Neural progenitor cell (in vitro differentiated cells): ENCODE results near the gene CDK8. TPM values are rescaled to one million over a fixed set of nuclear protein-coding genes. Genes with fewer than 3 reads are reported as not detected.

Source experiments
- DNase-seq: peaks from one replicate; pipeline ENCODE4 v3.0.0-alpha.2; 2016; ENCODE audit warnings: low spot score
- H2AFZ ChIP-seq: fragments of 200-600 bp; sonication (generic); replicated peaks from 2 replicates; pipeline ENCODE4 v1.6.1; 2016; ENCODE audit warnings: antibody characterized with exemption
- H3F3A ChIP-seq: fragments of 200-600 bp; sonication (generic); 2 replicates; pipeline ENCODE4 v1.6.1; 2016; ENCODE audit warnings: antibody characterized with exemption, low read depth
- H3K27ac ChIP-seq: fragments of 200-600 bp; sonication (generic); 2 replicates; pipeline ENCODE4 v1.5.1; 2016; ENCODE audit warnings: mild to moderate bottlenecking
- H3K27me3 ChIP-seq: fragments of 200-600 bp; sonication (generic); 2 replicates; pipeline ENCODE4 v1.6.1; 2016; ENCODE audit warnings: mild to moderate bottlenecking, moderate library complexity
- H3K36me3 ChIP-seq: fragments of 200-600 bp; sonication (generic); 2 replicates; pipeline ENCODE4 v1.5.1; 2016
- H3K4me1 ChIP-seq: fragments of 200-600 bp; sonication (generic); 2 replicates; pipeline ENCODE4 v1.6.1; 2016; ENCODE audit warnings: mixed run types
- H3K4me2 ChIP-seq: fragments of 200-600 bp; sonication (generic); 2 replicates; pipeline ENCODE4 v1.6.1; 2016
- H3K4me3 ChIP-seq: fragments of 200-600 bp; sonication (generic); 2 replicates; pipeline ENCODE4 v1.5.1; 2016
- H3K79me2 ChIP-seq: fragments of 200-600 bp; sonication (generic); 2 replicates; pipeline ENCODE4 v1.6.1; 2016; ENCODE audit warnings: low read depth
- H3K9ac ChIP-seq: fragments of 200-600 bp; sonication (generic); 2 replicates; pipeline ENCODE4 v1.6.1; 2016
- H3K9me3 ChIP-seq: fragments of 200-600 bp; sonication (generic); 2 replicates; pipeline ENCODE4 v1.5.1; 2016; ENCODE audit warnings: low read depth
- H4K20me1 ChIP-seq: fragments of 200-600 bp; sonication (generic); 2 replicates; pipeline ENCODE4 v1.6.1; 2016; ENCODE audit warnings: low read depth
- H3K27ac Mint-ChIP-seq: 3 replicates; pipeline ENCODE4 v1.8.0; 2021; ENCODE audit warnings: mixed read lengths
- H3K27me3 Mint-ChIP-seq: 2 replicates; pipeline ENCODE4 v1.8.0; 2022; ENCODE audit warnings: low read depth, mild to moderate bottlenecking, inconsistent platforms, moderate library complexity, mixed read lengths; ENCODE audit not compliant: insufficient read depth
- H3K36me3 Mint-ChIP-seq: 3 replicates; pipeline ENCODE4 v1.8.0; 2021; ENCODE audit warnings: mixed read lengths
- H3K4me1 Mint-ChIP-seq: 3 replicates; pipeline ENCODE4 v1.8.0; 2021; ENCODE audit warnings: mixed read lengths
- H3K4me3 Mint-ChIP-seq: 3 replicates; pipeline ENCODE4 v1.8.0; 2021; ENCODE audit warnings: mild to moderate bottlenecking, moderate library complexity, mixed read lengths
- H3K9me3 Mint-ChIP-seq: 3 replicates; pipeline ENCODE4 v1.8.0; 2020; ENCODE audit warnings: mixed read lengths
- EZH2 ChIP-seq: fragments of 200-600 bp; sonication (generic); IDR thresholded peaks from 2 replicates; pipeline ENCODE4 v1.6.1; 2017; ENCODE audit warnings: antibody characterized with exemption, mild to moderate bottlenecking, moderate library complexity
- EZH2phosphoT487 ChIP-seq: fragments of 200-600 bp; sonication (generic); IDR thresholded peaks from 2 replicates; pipeline ENCODE4 v1.6.1; 2017; ENCODE audit warnings: antibody characterized with exemption
- total RNA-seq: library from RNA; depleted of rRNA; stranded (reverse); fragments of >200 nt; gene quantifications from 2 replicates; pipeline ENCODE4 v1.2.3, GENCODE V29; 2015; ENCODE audit warnings: low replicate concordance
- TF ChIP-seq, protein P1 (sequence below): fragments of 200-600 bp; sonication (generic); IDR thresholded peaks from 2 replicates; pipeline ENCODE4 v1.5.1; 2017; ENCODE audit warnings: antibody characterized with exemption, mild to moderate bottlenecking

Gene CDK8
- total RNA-seq, 1 donor from 2014 or later, result 69.3 TPM

- H3K9me3 ChIP-seq, result no peaks in the 10 kb centered on the region
- H2AFZ ChIP-seq, result peak overlapping the region; percentile 94
- H3K27ac ChIP-seq, result no peak overlapping the region
- peak overlapping the region; percentile 93 for H3K4me3 Mint-ChIP-seq
- no peak overlapping the region for H3K9ac ChIP-seq
- peaks cover 29% of the 10 kb centered on the region for H3K4me1 ChIP-seq
- H3K4me2 ChIP-seq, result peak overlapping the region; percentile 94
- peaks cover 11% of the 10 kb centered on the region for H3F3A ChIP-seq
- peaks cover 28% of the 10 kb centered on the region for H3K27me3 ChIP-seq
- TF ChIP-seq, protein P1, sequence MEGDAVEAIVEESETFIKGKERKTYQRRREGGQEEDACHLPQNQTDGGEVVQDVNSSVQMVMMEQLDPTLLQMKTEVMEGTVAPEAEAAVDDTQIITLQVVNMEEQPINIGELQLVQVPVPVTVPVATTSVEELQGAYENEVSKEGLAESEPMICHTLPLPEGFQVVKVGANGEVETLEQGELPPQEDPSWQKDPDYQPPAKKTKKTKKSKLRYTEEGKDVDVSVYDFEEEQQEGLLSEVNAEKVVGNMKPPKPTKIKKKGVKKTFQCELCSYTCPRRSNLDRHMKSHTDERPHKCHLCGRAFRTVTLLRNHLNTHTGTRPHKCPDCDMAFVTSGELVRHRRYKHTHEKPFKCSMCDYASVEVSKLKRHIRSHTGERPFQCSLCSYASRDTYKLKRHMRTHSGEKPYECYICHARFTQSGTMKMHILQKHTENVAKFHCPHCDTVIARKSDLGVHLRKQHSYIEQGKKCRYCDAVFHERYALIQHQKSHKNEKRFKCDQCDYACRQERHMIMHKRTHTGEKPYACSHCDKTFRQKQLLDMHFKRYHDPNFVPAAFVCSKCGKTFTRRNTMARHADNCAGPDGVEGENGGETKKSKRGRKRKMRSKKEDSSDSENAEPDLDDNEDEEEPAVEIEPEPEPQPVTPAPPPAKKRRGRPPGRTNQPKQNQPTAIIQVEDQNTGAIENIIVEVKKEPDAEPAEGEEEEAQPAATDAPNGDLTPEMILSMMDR, result no peak
- TF ChIP-seq EZH2phosphoT487, result no peak
- TF ChIP-seq EZH2, result no peak
- no peaks in the 10 kb centered on the region for H3K9me3 Mint-ChIP-seq
- peaks cover 25% of the 10 kb centered on the region for H3K4me1 Mint-ChIP-seq
- peaks cover 40% of the 10 kb centered on the region for H3K79me2 ChIP-seq
- H3K36me3 Mint-ChIP-seq, result no peaks in the 10 kb centered on the region
- DNase-seq, result no peak
- peak overlapping the region; percentile 81 for H3K4me3 ChIP-seq
- H3K27ac Mint-ChIP-seq, result peak overlapping the region; percentile 80
- peaks cover 39% of the 10 kb centered on the region for H4K20me1 ChIP-seq
- no peaks in the 10 kb centered on the region for H3K36me3 ChIP-seq
- peaks cover 4% of the 10 kb centered on the region for H3K27me3 Mint-ChIP-seq
These were observed 605 bp upstream of the CDK8 start for GRCh38 chr13:26253262-26253786.

- Mint-ChIP-seq H3K36me3 (no peaks in the 10 kb centered on the region), H3K27me3 (peaks cover 4% of the 10 kb centered on the region), H3K9me3 (no peaks in the 10 kb centered on the region), H3K4me1 (peaks cover 25% of the 10 kb centered on the region), H3K27ac (peak overlapping the region; percentile 82), H3K4me3 (peak overlapping the region; percentile 98)
- peaks cover 11% of the 10 kb centered on the region for H3F3A ChIP-seq
- TF ChIP-seq EZH2 (no peak), EZH2phosphoT487 (no peak)
- TF ChIP-seq, protein P1, result no peak
- H2AFZ ChIP-seq, result peak overlapping the region; percentile 94
- H3K79me2 ChIP-seq, result peaks cover 53% of the 10 kb centered on the region
- peak overlapping the region; percentile 81 for H3K4me3 ChIP-seq
- peak; percentile 68 for DNase-seq
- peaks cover 14% of the 10 kb centered on the region for H3K27me3 ChIP-seq
- H4K20me1 ChIP-seq, result peaks cover 52% of the 10 kb centered on the region
- H3K36me3 ChIP-seq, result no peaks in the 10 kb centered on the region
- H3K4me2 ChIP-seq, result peak overlapping the region; percentile 94
- no peaks in the 10 kb centered on the region for H3K9me3 ChIP-seq
- peak overlapping the region; percentile 91 for H3K27ac ChIP-seq
- H3K9ac ChIP-seq, result peak overlapping the region; percentile 45
- peaks cover 29% of the 10 kb centered on the region for H3K4me1 ChIP-seq
These were observed 718 bp downstream of the CDK8 start for GRCh38 chr13:26254583-26255111.

GRCh38 chr13:26255115-26255514 lies 1.2 kb downstream of the CDK8 start:
- Histone ChIP-seq H3K9me3 (no peaks in the 10 kb centered on the region), H2AFZ (peak overlapping the region; percentile 94), H4K20me1 (peaks cover 57% of the 10 kb centered on the region), H3K4me1 (peaks cover 33% of the 10 kb centered on the region), H3K79me2 (peaks cover 58% of the 10 kb centered on the region), H3K4me3 (peak overlapping the region; percentile 81), H3F3A (peaks cover 11% of the 10 kb centered on the region), H3K36me3 (no peaks in the 10 kb centered on the region), H3K9ac (peak overlapping the region; percentile 45), H3K27ac (peak overlapping the region; percentile 91), H3K27me3 (peaks cover 10% of the 10 kb centered on the region), H3K4me2 (peak overlapping the region; percentile 94)
- no peaks in the 10 kb centered on the region for H3K9me3 Mint-ChIP-seq
- H3K36me3 Mint-ChIP-seq, result no peaks in the 10 kb centered on the region
- H3K4me1 Mint-ChIP-seq, result peaks cover 25% of the 10 kb centered on the region
- TF ChIP-seq EZH2, result no peak
- TF ChIP-seq, protein P1, result no peak
- no peak for TF ChIP-seq EZH2phosphoT487
- peak overlapping the region; percentile 82 for H3K27ac Mint-ChIP-seq
- DNase-seq, result no peak
- H3K27me3 Mint-ChIP-seq, result peaks cover 4% of the 10 kb centered on the region
- peak overlapping the region; percentile 98 for H3K4me3 Mint-ChIP-seq
